Testis (tissue), 3 donors: ENCODE measurements around the gene SFXN1. TPM values are rescaled to one million over a fixed set of nuclear protein-coding genes. Genes with fewer than 3 reads are reported as not detected.
A peak's percentile ranks its signal among the peaks of the same experiment; 100 is the strongest.
"Not testable (repeated sequence)": the region's sequence is repeated elsewhere in the genome, so short reads cannot be mapped to it uniquely, and the experiment has no call there.

Experiments used
- DNase-seq: peaks from one replicate; pipeline ENCODE4 v3.0.0-alpha.2; 2019
- H3K27ac ChIP-seq, 2 donors: fragments of 200-600 bp; sonication (generic); one replicate each; pipeline ENCODE4 v1.5.1; 2019
- H3K27me3 ChIP-seq: fragments of 200-600 bp; sonication (generic); one replicate; pipeline ENCODE4 v1.5.1; 2019
- H3K36me3 ChIP-seq: fragments of 200-600 bp; sonication (generic); one replicate; pipeline ENCODE4 v1.5.1; 2017; ENCODE audit warnings: low read depth; ENCODE audit errors: missing control alignments
- H3K4me1 ChIP-seq: fragments of 200-600 bp; sonication (generic); one replicate; pipeline ENCODE4 v1.5.1; 2019
- H3K4me3 ChIP-seq, 2 donors: fragments of 200-600 bp; sonication (generic); one replicate each; pipeline ENCODE4 v1.5.1; 2017 to 2019
- H3K9me3 ChIP-seq: fragments of 200-600 bp; sonication (generic); one replicate; pipeline ENCODE4 v1.5.1; 2017
- CTCF ChIP-seq, 3 experiments: fragments of 450-650 bp in 2 of 3; fragments of 200-600 bp in 1 of 3; sonication (generic) in 1 of 3; IDR thresholded peaks; one replicate each; pipeline ENCODE4 v1.5.1; 2016 to 2019; ENCODE audit warnings: antibody characterized with exemption in 3 of 3, mild to moderate bottlenecking in 2 of 3, moderate library complexity in 1 of 3
- POLR2A ChIP-seq: fragments of 450-650 bp; IDR thresholded peaks from one replicate; pipeline ENCODE4 v1.6.1; 2017; ENCODE audit warnings: antibody characterized with exemption, mild to moderate bottlenecking, moderate library complexity
- WGBS, 2 donors: methylation state at CpG; one replicate each; pipeline ENCODE4 v1.1.5; 2018; 5-methylcytosine and 5-hydroxymethylcytosine counted together
- intact Hi-C: fragments of 100-400 bp; cut with DNase I; formaldehyde crosslinking; loops from one replicate; pipeline ENCODE4 v1.15.1; 2023; ENCODE audit warnings: low total_unique reads
- polyA plus RNA-seq: library from polyadenylated mRNA; stranded (reverse); fragments of 350-450 nt; fragmentation: Illumina TruSeq; extraction: RNeasy Lipid Tissue Mini Kit (QIAGEN cat#74804); gene quantifications from one replicate; pipeline ENCODE4 v1.2.3, GENCODE V29; 2014; ENCODE audit warnings: low read depth, low replicate concordance; ENCODE audit not compliant: insufficient read depth
- total RNA-seq, 2 donors: library from RNA; depleted of rRNA; stranded (reverse); fragments of >200 nt; gene quantifications; one replicate each; pipeline ENCODE4 v1.2.3, GENCODE V29; 2016

The SFXN1 gene
- total and polyA plus RNA-seq, 3 donors from 2014 or later: 22.6 to 44.5 (median 29.3) TPM

GRCh38 chr5:175526691-175527090 lies 48.3 kb downstream of the SFXN1 start:
- Histone ChIP-seq H3K27me3 (no peaks in the 10 kb centered on the region), H3K27ac (no peak overlapping the region), H3K9me3 (no peaks in the 10 kb centered on the region), H3K36me3 (no peaks in the 10 kb centered on the region), H3K4me3 (no peak overlapping the region), H3K4me1 (no peaks in the 10 kb centered on the region)
- TF ChIP-seq CTCF (IDR thresholded peaks at IDR 0.05): no peak
- no peak for TF ChIP-seq POLR2A
- intact Hi-C loops: no loop called here
- DNase-seq: no peak
- 85 to 95% methylated on average over 6 of the region's 6 CpGs for WGBS, 2 donors

GRCh38 chr5:175531361-175531760 lies 53.0 kb downstream of the SFXN1 start:
- Histone ChIP-seq H3K4me1 (no peaks in the 10 kb centered on the region), H3K36me3 (no peaks in the 10 kb centered on the region), H3K27me3 (no peaks in the 10 kb centered on the region), H3K27ac (no peak overlapping the region), H3K4me3 (no peak overlapping the region), H3K9me3 (no peaks in the 10 kb centered on the region)
- no peak for DNase-seq
- WGBS, 2 donors: 37 to 59% methylated on average over 2 of the region's 2 CpGs
- TF ChIP-seq CTCF (IDR thresholded peaks at IDR 0.05) (no peak), POLR2A (no peak)
- intact Hi-C loops: no loop called here

DNA sequence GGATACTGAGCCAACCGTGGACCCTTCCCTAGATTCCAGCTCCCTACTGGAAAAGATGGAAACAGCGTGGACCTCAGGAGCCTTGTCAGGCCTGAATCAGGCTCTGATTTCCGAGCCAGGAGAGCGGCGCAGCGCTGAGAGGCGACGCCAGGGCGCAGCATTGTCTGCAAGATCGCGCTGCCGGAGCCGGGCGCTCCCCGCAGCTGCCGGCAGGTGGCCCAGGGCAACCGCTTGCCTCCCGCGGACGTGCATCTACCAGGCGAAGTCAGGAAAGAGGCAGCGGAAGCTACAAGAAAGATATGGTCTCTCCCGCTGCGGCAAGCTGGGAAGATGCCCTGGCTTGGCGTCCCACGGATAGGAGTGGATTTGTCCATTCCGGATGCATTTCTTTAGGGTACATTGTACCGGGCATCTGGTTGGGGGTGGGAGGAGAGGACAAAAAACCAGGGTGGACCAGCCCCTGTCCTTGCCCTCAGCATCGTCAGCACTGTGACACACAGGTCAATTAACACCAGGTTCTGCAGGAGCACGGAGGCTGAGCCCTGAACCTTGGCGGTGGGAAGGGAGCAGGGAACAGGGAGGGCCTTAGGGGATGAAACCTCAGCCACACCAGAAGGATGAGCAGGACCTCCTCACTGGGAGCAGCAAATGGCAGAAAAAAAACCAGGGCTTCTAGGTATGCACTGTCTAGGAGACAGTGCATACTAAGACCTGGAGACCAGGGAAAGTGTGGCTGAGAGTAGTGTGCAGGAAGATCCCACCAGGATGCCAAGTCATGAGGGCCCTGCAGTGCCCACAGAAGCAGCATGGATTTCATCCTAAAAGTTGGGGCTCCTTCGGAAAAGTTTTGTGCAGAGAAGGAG lies 55.9 kb downstream of the SFXN1 start:
- no peak overlapping the region for H3K27ac ChIP-seq
- DNase-seq: peak; percentile 85
- peak; percentile 86 to 91 (median 89) for TF ChIP-seq CTCF (IDR thresholded peaks at IDR 0.05)
- TF ChIP-seq POLR2A: no peak
- H3K4me1 ChIP-seq: no peaks in the 10 kb centered on the region
- H3K27me3 ChIP-seq: no peaks in the 10 kb centered on the region
- no peak overlapping the region for H3K4me3 ChIP-seq
- no peaks in the 10 kb centered on the region for H3K36me3 ChIP-seq
- 2 to 3% methylated on average over 31 to 32 of the region's 32 CpGs for WGBS, 2 donors
- intact Hi-C loops: no loop called here
- H3K9me3 ChIP-seq: no peaks in the 10 kb centered on the region

DNA sequence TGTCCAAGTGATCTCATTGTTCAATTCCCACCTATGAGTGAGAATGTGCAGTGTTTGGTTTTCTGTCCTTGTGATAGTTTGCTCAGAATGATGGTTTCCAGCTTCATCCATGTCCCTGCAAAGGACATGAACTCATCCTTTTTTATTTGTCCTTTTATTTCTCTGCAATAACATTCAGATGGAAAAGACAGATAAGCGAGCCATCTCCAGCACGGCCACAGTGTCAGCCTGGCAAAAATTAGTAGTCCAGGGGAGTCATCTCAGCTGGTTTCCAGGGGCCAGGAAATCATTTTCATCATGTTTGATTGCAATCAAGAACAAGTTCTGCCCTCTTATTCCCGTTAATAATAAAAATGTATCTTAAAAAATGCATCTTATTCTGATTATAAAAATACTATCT lies 57.0 kb downstream of the SFXN1 start:
- H3K9me3 ChIP-seq, H3K4me3 ChIP-seq, H3K4me1 ChIP-seq, H3K27me3 ChIP-seq, H3K36me3 ChIP-seq, H3K27ac ChIP-seq, intact Hi-C loops, DNase-seq: not testable (repeated sequence)
- 65 to 81% methylated on average over 3 of the region's 3 CpGs for WGBS, 2 donors

- no peaks in the 10 kb centered on the region for H3K36me3 ChIP-seq
- intact Hi-C loops: no loop called here
- no peak for DNase-seq
- H3K27ac ChIP-seq: no peak overlapping the region
- no peaks in the 10 kb centered on the region for H3K9me3 ChIP-seq
- no peak overlapping the region for H3K4me3 ChIP-seq
- H3K4me1 ChIP-seq: no peaks in the 10 kb centered on the region
- H3K27me3 ChIP-seq: no peaks in the 10 kb centered on the region
- TF ChIP-seq CTCF (IDR thresholded peaks at IDR 0.05) (no peak), POLR2A (no peak)
- 79 to 88% methylated on average over 3 of the region's 3 CpGs for WGBS, 2 donors
Observed at GRCh38 chr5:175535796-175536195, 57.4 kb downstream of the SFXN1 start.
